ENCODE measurements around the gene FHOD3.

Gene FHOD3

DNA sequence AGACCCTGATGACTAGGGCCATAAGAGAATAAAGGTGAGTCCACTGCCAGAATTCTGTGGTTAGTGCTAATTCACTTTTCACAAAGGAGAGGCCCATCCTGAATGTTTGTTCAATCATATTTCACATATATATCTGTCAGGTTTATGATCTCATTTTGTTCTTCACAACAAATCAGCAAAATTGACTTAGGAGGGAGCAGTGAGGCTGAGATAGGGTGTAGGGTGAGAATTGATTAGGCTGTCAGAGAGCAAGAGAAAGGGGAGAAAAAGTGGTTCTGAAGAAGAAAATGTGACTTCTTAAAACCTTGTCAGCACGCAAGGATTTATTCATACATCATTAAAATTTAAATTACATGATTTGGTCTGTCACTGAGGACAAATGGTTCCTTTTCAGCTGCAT, 117.7 kb downstream of the FHOD3 start:
- DNase-seq = no peak

- peak; percentile 32 for DNase-seq
Observed at GRCh38 chr18:36415625-36416024, 118.1 kb downstream of the FHOD3 start.

- no peak for DNase-seq
Observed at GRCh38 chr18:36419188-36419899, 121.8 kb downstream of the FHOD3 start.

DNA sequence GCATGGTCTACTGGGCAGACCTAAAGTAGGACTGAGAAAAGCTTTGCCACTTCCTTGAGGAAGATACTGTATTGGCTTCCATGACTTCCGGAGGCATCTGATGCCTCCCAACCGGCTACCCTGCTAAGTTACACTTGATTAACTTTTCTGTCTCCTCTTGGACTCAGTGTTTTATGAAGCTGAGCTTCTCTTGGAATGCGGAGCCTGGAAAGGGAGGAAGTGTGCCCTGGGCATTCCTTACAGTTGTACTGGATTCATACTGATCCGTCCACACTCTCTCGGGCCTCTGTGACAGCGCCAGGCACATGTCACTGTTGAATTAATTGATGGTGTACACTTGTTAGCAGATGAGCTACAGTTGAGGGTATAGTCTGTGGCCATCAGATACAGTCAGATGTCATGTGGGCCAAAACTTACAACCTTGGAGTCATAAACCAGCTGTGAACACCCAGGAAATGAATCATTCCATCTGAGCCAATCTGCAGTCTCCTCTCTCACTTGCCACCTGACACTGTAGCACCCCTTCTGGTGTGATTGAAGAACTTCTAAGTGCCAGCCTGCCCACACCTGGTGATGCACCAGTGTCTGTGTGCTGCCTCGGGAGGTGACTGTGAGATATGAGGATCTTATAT, 122.5 kb downstream of the FHOD3 start:
- no peak for DNase-seq

DNA sequence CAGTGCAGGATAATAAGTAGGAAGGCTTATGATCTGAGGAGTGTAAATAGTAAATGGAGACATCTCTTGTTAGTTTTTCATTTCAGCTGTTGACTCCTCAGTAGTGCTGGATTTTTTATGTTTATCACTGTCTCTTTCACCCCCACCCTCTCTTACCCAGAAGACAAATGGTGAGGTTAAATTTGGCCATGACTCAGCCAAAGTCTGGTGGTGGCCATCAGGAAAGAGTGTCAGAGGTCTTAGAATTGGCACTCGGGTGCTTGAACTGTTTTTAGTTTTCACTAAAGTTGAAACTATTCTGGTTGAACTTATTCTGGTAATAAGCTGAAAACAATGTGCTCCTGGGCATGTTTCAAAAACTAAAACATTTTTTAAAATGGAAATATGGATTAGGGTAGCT, 123.3 kb downstream of the FHOD3 start:
- DNase-seq = peak; percentile 19

- DNase-seq = no peak
Observed at GRCh38 chr18:36424741-36425142, 127.2 kb downstream of the FHOD3 start.

DNA sequence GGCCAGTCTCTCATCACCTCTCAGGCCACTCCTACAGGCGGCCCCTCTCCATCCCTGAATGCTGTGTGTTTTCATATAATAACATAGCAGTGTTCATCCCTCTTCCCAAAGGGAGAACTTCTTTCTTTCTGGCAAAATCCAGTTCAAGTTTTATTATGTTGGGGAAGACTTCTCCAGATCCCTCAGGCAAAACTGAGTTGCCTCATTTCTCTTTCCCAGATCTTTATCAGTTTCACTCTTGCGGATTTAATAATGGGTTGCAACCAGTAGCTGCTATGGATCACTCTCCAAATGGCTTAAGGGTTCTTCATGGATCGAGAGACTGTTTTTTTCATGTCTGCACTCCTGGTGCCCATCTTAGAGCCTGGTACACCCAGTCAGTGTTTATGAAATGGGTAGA, 129.9 kb downstream of the FHOD3 start:
- DNase-seq = no peak

DNA sequence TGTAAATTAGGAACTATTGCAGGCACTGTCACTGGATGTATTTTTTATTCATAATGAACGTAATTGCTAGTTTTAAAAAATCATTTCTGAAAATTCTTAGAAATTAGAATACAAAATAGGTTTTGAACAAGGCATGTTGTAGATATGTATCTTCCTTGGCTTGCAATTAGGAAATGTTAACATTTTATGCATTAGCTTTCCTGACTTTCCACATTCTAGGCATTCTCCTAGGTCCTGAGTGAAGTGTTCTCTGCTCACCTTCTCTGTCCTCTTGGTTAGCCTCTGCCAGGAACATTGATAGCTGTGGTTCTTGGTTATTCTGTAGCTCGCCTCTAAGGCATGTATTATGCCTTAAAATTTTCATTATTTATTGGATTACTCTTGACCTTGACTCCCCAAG, 130.3 kb downstream of the FHOD3 start:
- DNase-seq = no peak

DNA sequence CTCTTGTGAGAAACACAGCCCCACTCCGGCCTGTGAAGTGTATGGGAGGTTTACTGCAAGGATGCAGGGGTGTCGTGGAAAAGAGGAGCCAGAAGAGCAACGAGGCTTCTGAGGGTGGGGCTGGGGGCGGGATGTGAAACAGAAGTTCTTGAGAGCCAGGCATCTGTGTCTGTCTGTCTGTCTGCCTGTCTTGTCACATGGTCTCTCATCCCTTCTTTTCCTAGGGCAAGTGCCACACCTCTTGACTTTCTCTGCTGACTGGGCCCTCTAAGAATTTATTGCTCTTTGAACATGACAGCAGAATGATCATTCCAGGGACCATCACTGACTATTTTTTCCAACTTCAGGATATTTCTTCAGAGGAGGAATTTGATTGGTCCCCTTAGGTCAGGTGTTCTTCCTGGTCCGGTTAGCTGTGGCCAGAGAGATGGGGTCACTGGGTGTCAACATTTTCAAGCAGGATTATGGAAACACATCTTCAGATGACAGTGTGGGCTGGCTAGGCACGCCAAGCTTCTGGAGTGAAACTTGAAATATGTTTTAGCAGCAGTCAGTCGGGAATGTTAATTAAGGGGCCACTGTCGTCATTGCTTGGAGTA, 131.0 kb downstream of the FHOD3 start:
- DNase-seq = no peak

DNA sequence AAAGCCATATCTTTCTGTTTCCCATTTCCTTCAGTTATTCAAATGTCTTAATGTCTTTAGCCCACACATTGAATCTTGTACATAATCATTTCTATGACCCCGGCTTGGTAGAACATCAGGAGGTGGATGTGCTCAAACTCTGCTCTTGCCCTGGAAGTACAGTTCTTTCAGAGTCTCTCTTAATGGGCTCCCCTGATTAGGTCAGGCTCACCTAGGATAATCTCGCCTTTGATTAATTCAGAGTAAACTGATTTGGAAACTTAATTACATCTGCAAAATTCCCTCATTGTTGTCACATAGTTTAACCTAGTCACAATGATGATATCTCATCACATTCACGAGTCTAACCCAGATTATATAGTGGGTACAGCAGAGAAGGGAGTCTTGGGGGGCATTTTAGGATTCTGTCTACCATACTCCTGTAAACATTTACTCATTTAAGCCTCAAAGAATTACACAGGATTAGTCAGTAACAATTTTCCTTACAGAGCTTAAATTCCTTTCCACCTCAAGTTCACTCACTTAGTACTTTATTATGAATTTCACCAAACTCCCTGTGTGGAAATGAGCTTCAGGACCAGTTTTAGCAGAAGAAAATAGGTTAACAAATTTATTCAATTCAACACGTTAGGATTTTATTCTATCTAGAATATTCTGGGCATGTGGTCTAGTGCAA, 135.5 kb downstream of the FHOD3 start:
- no peak for DNase-seq

- DNase-seq = no peak
Observed at GRCh38 chr18:36436387-36436786, 138.9 kb downstream of the FHOD3 start.

GRCh38 chr18:36440614-36441013, 143.1 kb downstream of the FHOD3 start:
- peak; percentile 82 for DNase-seq

DNA sequence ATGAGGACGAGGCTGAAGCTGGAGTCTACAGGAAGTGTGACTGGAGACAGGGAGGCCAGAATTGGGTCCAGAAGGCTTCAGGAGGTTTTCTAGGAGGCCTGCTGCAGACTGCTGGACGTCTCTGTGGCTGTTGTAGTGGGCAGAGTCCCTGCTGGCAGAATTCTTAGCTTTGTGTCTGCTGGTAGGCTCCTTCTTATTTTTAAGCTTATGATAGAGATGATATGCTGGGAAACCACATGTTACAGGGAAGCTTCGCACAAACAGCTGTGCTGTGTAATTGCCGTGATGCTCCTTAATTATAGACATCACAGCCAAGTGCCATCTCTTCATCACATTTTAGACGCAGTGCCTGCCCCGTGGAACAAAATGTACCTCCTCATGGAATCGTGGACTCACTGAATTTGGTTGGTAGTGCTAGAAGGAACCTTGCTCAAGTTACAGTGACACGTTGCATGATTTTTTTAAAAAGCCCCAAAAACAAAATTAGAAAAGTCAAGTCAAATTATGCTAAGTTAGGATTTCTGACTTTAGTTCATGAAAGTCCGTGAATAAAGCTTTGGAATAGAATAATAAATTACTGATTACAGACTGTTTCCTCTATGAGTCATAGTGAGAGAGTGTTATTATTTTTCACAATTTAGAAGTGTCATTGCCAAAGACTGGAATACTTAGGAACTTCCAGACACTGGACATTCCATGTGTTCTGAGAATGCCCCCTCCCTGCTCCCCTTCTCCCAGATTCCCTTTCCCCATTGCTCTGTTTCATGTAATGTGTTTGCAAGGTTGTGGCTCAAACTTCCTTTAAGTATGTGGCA, 144.1 kb downstream of the FHOD3 start:
- DNase-seq = peak; percentile 93

DNA sequence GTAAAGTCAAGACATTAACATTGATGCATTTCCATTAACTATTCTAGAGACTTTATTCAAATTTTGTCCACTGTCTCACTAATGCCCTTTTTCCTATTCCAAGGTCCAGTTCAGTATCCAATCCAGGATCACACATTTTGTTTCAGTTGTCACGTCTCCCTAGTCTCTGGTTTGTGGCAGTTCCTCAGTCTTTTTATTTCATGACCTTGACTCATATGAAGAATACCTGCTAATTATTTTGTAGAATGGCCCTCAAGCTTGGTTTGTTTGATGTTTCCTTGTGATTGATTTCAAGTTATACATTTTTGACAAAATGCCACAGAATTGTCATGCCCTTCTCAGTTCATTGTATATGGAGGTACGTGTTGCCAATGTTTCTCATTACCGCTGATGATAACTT, 145.2 kb downstream of the FHOD3 start:
- no peak for DNase-seq

DNA sequence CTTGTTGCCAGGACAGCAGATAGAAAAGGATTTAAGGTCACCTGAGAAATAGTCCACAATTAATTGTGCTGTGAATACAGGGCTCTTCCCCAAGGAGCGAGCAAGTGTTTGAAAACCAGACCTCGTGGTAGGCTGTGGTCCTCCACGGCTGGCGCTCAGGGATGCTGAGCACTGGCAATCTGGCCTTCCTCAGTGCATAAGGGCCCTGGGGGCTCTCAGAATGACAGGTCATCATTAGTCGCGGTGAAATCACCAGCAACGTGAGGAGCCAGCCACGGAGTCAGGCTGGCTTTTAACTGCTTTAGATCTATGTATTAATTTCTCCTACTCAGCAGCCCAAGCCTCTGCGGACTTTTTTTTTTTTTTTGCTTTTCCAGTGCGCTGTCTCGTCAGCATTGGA, 148.5 kb downstream of the FHOD3 start:
- DNase-seq = peak; percentile 22

- DNase-seq = peak; percentile 32
Observed at GRCh38 chr18:36448384-36449290, 151.1 kb downstream of the FHOD3 start.

GRCh38 chr18:36449451-36449850, 151.9 kb downstream of the FHOD3 start:
- DNase-seq = peak; percentile 52

DNA sequence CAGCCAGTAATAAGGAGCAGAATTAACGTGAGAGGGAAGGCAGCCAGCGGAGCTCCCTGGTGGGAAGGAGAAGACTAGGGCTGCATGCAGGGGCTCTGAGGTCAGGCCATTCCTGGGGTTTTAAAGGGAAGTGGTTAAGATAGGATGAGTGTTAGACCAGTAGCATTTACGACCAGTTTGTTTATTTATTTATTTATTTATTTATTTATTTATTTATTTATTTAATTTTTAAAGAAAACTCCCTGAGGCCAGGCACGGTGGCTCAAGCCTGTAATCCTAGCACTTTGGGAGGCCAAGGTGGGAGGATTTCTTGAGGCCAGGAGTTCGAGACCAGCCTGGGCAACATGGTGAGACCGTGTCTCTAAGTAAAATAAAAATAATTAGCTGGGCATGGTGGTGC, 152.8 kb downstream of the FHOD3 start:
- peak; percentile 21 for DNase-seq

DNA sequence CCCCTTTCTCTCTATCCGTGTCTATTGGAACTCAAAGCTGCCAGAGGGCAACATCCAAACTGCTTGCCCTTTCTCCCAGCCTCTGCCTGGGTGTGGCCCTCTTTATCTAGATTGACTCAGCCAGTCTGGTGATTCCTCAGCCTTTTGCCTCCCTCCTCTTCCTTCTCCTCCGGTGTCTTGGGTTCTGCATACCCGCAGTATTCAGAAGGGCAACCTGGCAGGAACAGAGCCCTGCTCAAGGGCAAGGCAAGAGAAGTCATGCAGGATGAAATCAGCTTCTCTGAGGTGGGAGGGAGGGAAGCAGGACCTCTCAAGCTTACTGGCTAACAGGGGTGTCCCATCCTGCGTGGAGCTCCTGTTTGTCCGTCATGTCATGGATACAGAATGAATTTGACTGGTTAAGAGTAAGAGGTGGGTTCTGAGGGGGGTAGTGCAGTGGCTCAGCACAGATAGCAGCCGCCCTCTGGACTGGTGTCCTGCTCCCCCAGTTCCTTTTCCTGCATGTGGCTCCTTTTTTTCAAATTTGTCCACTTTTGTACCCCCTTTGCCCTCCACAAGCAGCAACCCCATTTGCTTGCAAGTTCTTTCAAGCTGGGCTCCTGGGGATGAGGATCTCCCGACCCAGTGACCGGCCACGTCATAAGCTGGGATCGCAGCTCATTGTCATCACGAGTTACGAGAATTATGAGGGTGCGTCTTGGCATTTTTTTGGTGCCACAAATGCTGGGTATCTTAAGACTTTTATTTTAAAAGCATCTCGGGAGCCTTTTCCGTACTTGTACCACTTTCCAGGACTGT, 154.1 kb downstream of the FHOD3 start:
- DNase-seq = peak; percentile 29

- DNase-seq = no peak
Observed at GRCh38 chr18:36454245-36454644, 156.7 kb downstream of the FHOD3 start.
